Colonic mucosa (tissue), 4 donors: ENCODE results near the gene PNKD. TPM values are rescaled to one million over a fixed set of nuclear protein-coding genes. Genes with fewer than 3 reads are reported as not detected.

Source experiments
- DNase-seq: peaks from one replicate; pipeline ENCODE4 v3.0.0-alpha.2; 2020
- H3K27ac ChIP-seq: fragments of 200-600 bp; one replicate; pipeline ENCODE4 v1.8.0; 2021
- H3K27me3 ChIP-seq: fragments of 200-600 bp; one replicate; pipeline ENCODE4 v1.8.0; 2021
- H3K36me3 ChIP-seq: fragments of 200-600 bp; one replicate; pipeline ENCODE4 v1.8.0; 2021
- H3K4me1 ChIP-seq: fragments of 200-600 bp; one replicate; pipeline ENCODE4 v1.8.0; 2021; ENCODE audit warnings: mild to moderate bottlenecking
- H3K4me3 ChIP-seq: fragments of 200-600 bp; one replicate; pipeline ENCODE4 v1.8.0; 2021
- H3K9ac ChIP-seq, 2 donors: one replicate each; pipeline ENCODE4 v1.7.0; 2013; ENCODE audit warnings: control low read depth in 2 of 2, low read depth in 2 of 2, low read length in 2 of 2
- H3K9me3 ChIP-seq: fragments of 200-600 bp; one replicate; pipeline ENCODE4 v1.8.0; 2021
- CTCF ChIP-seq: fragments of 200-600 bp; IDR thresholded peaks from one replicate; pipeline ENCODE4 v1.8.0; 2022; ENCODE audit warnings: antibody characterized with exemption, mild to moderate bottlenecking
- intact Hi-C: fragments of 100-400 bp; cut with DNase I; formaldehyde crosslinking; loops from one replicate; pipeline ENCODE4 v1.14.1; 2022
- total RNA-seq, 2 donors: library from RNA; stranded (reverse); fragmentation: NEBNext Ultra II Directional in 1 of 2; extraction: Animal tissue kit (Norgen Biotek cat#: 25700) in 1 of 2; gene quantifications; one replicate each; pipeline ENCODE4 v1.2.1, GENCODE V29; 2021
- donor health status: healthy.
- donor health status: DM: no; HTN: no; CAD: no.
- donor health status: DM: no; HTN: no; CAD: no.

Gene PNKD
- total RNA-seq, 2 donors from 2014 or later: 109 to 136 TPM

GRCh38 chr2:218255446-218255845, 14.9 kb upstream of the PNKD start:
- Histone ChIP-seq H3K4me1 (no peaks in the 10 kb centered on the region), H3K4me3 (no peak overlapping the region), H3K9me3 (no peaks in the 10 kb centered on the region), H3K9ac (no peak overlapping the region), H3K36me3 (peaks cover 44% of the 10 kb centered on the region), H3K27me3 (no peaks in the 10 kb centered on the region), H3K27ac (no peak overlapping the region)
- intact Hi-C loops: loop anchor here (5.0 kb wide), 1 partner anchor 68 kb away; no protein-coding TSS in a partner anchor
- TF ChIP-seq CTCF: no peak
- no peak for DNase-seq

- H3K9ac ChIP-seq: no peak overlapping the region
- H3K36me3 ChIP-seq: peaks cover 31% of the 10 kb centered on the region
- intact Hi-C loops: loop anchor here (5.0 kb wide), 1 partner anchor 69 kb away; no protein-coding TSS in a partner anchor
- peak overlapping the region; percentile 11 for H3K27ac ChIP-seq
- peaks cover 7% of the 10 kb centered on the region for H3K4me1 ChIP-seq
- TF ChIP-seq CTCF: no peak
- no peak overlapping the region for H3K4me3 ChIP-seq
- no peaks in the 10 kb centered on the region for H3K9me3 ChIP-seq
- DNase-seq: no peak
- H3K27me3 ChIP-seq: no peaks in the 10 kb centered on the region
These were observed 13.5 kb upstream of the PNKD start for GRCh38 chr2:218256612-218257350.

- H3K36me3 ChIP-seq: peaks cover 25% of the 10 kb centered on the region
- H3K27ac ChIP-seq: peak overlapping the region; percentile 11
- intact Hi-C loops: loop anchor here (5.0 kb wide), 1 partner anchor 70 kb away; no protein-coding TSS in a partner anchor
- no peaks in the 10 kb centered on the region for H3K9me3 ChIP-seq
- H3K4me1 ChIP-seq: peaks cover 7% of the 10 kb centered on the region
- no peaks in the 10 kb centered on the region for H3K27me3 ChIP-seq
- no peak for TF ChIP-seq CTCF
- no peak for DNase-seq
- H3K9ac ChIP-seq: no peak overlapping the region
- no peak overlapping the region for H3K4me3 ChIP-seq
These were observed 12.8 kb upstream of the PNKD start for GRCh38 chr2:218257390-218257981.

GRCh38 chr2:218259099-218259961, 11.0 kb upstream of the PNKD start:
- H3K9me3 ChIP-seq: no peaks in the 10 kb centered on the region
- TF ChIP-seq CTCF: no peak
- intact Hi-C loops: loop anchor here (5.0 kb wide), 1 partner anchor 72 kb away; no protein-coding TSS in a partner anchor
- H3K27ac ChIP-seq: peak overlapping the region; percentile 67
- no peaks in the 10 kb centered on the region for H3K27me3 ChIP-seq
- H3K9ac ChIP-seq: peak overlapping the region in 1 of 2 donors; percentile 58
- peaks cover 13% of the 10 kb centered on the region for H3K36me3 ChIP-seq
- DNase-seq: no peak
- H3K4me1 ChIP-seq: peaks cover 19% of the 10 kb centered on the region
- H3K4me3 ChIP-seq: no peak overlapping the region

GRCh38 chr2:218260166-218260565, 10.2 kb upstream of the PNKD start:
- Histone ChIP-seq H3K27me3 (no peaks in the 10 kb centered on the region), H3K9ac (no peak overlapping the region), H3K27ac (peak overlapping the region; percentile 67), H3K4me3 (no peak overlapping the region), H3K4me1 (peaks cover 27% of the 10 kb centered on the region), H3K36me3 (peaks cover 4% of the 10 kb centered on the region), H3K9me3 (no peaks in the 10 kb centered on the region)
- intact Hi-C loops: loop anchor here (5.0 kb wide), 1 partner anchor 43 kb away; the partner anchor contains the start of gene ARPC2
- DNase-seq: no peak
- TF ChIP-seq CTCF: no peak
